ENCODE measurements around the gene IFNW1.
"Not testable (repeated sequence)": the region's sequence is repeated elsewhere in the genome, so short reads cannot be mapped to it uniquely, and the experiment has no call there.

IFNW1 gene

DNA sequence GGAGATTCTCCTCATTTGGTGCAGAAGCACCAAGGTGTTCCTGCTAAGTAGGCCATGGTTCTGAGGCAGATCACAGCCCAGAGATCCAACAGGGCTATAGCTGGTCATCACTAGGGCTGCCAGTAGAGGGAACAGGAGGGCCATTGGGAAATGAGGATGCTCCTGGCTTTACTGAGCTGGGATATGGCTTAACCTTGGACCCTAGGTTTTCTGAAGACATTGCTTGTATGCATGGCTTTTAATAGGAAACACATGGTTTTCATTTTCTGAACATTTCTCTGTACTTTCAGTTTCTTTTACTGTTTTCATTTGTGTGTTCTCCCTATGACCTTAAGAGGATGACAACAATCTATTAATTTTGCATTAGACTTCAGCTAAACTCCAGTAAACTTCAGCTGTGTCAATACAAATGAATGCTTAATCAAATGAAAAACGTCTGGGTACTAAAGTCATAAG, at the start of gene IFNW1:
Gene IFNW1, minus strand, starts transcription at position 406 of the 456 bp plus-strand sequence. Its CDS starts 262 bp downstream, at position 144.
- TF ChIP-seq, protein P1, sequence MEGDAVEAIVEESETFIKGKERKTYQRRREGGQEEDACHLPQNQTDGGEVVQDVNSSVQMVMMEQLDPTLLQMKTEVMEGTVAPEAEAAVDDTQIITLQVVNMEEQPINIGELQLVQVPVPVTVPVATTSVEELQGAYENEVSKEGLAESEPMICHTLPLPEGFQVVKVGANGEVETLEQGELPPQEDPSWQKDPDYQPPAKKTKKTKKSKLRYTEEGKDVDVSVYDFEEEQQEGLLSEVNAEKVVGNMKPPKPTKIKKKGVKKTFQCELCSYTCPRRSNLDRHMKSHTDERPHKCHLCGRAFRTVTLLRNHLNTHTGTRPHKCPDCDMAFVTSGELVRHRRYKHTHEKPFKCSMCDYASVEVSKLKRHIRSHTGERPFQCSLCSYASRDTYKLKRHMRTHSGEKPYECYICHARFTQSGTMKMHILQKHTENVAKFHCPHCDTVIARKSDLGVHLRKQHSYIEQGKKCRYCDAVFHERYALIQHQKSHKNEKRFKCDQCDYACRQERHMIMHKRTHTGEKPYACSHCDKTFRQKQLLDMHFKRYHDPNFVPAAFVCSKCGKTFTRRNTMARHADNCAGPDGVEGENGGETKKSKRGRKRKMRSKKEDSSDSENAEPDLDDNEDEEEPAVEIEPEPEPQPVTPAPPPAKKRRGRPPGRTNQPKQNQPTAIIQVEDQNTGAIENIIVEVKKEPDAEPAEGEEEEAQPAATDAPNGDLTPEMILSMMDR (conservative IDR thresholded peaks at IDR 0.05): peak; percentile 38; the same call in 1 of the 2 replicates

DNA sequence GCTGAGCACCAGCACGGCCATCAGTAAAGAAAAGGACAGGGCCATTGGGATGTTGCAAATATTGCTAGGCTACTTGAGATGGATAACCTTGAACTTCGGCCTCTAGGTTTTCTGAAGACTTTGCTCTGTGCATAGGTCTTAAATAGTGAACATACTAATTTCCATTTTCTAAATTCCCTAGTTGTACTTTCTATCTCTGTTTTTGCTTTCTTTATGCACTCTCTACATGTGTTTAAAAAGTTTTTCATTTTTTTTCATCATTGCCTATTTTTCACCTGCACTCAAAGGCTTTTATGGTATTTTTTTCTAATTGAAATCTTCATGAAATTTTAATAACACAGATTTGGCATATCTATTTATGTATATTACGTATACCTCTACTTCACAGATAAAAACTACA, 45.9 kb upstream of the IFNW1 start, which contains the start of gene IFNA4:
Gene IFNA4, minus strand, starts transcription at position 101 of the 400 bp plus-strand sequence. Its CDS starts 56 bp downstream, at position 45.
- H3K27ac ChIP-seq: not testable (repeated sequence)

More for the DNA sequence above, at the start of gene IFNW1:
- no peak within 1 kb of the TSS for H3K27ac ChIP-seq

DNA sequence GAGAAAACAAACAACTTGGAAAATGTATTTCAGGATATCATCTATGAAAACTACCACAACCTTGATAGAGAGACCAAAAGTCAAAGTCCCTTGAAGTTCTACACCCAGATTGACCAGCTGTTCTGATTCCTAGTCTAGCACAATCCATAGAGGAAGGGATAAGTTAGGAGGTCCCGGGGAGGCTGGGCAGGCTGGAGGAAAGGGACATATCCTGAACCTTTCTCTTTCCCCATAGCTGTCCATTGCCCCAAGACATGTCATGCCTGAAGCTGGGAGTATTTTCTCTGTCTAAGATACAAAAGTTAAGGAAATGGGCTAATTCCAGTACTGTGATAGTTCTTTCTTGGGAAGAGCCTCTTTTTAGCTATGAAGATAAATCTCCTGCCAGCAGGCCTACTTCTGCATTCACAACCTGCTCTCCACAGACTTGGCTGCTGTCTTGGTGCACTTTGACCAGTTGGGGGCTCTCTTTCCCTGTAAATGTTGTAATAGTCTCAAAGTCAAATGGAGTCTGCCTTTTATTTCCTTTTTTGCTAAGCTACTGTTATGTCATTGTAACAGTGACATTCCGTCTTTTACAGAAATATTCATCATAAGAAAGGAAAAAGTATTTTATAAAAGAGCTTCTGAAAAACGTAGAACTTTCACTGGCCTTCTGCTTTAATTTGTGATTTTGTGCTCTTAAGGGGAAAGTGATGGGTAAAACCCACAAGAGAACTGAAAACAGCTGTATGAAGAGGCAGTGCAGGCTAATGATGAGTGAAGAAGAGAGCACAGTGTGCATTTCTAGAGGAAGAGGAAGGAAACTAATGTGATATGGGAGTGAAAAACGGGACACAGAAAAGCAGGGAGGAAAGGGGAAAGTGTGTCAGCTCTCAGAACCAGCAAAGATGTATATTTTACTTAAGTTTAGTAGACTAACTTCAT, 41.4 kb upstream of the IFNW1 start:
- TF ChIP-seq, protein P1 (conservative IDR thresholded peaks at IDR 0.05): peak; percentile 41
- not testable (repeated sequence) for H3K27ac ChIP-seq

DNA sequence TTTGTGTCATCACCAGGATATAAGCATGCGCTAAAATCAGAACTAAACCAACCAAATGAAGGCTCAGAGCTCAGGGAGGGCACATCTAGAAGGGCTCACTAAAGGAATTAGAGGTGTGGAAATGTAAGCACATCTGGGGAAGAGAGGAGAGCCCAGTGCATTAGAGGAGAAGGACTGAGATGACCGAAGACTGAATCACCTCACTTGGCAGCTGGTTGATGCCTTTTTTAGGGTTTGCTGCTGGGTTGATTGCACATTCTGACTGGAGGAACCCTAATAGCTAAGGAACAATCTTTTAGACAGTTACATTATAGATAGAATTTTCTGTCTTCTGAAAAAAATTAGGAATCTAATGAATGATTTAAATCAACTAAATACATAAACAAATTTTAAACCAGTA, 33.0 kb upstream of the IFNW1 start:
- no peak overlapping the region for H3K27ac ChIP-seq
- TF ChIP-seq, protein P1 (conservative IDR thresholded peaks at IDR 0.05): no peak

DNA sequence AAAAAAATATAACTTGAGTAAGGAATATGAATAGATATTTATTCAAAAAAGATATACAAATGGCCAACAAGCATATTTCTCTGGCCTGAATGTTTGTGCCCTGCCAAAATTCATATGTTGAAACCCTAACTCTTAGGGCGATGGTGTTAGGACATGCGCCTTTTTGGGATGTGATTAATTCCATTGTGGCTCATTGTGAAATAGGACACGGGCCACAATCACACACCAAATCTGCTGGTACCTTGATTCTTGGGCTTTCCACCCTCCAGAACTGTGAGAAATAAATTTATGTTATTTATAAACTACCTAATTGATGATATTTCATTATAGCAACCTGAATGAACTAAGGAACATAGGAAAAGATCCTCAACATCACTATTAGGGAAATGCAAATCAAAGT, 30.5 kb upstream of the IFNW1 start:
- TF ChIP-seq, protein P1 (conservative IDR thresholded peaks at IDR 0.05): no peak
- H3K27ac ChIP-seq: no peak overlapping the region

DNA sequence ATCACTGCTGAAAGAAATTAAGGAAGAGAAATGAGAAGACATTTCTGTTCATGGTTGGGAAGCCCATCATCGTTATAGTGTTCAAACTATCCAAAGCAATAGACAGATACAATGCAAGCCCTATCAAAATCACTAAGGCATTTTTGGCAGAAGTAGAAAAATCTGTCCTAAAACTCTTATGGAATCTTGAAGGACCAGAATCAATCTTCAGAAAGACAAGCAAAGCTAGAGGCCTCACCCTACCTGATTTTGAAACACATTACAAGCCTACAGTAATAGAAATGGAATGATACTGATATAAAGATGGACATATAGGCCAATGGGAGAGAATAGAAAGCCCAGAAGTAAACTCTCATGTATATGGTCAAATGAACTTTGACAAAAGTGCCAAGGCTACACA, 29.7 kb upstream of the IFNW1 start:
- TF ChIP-seq, protein P1 (conservative IDR thresholded peaks at IDR 0.05): no peak
- no peak overlapping the region for H3K27ac ChIP-seq

DNA sequence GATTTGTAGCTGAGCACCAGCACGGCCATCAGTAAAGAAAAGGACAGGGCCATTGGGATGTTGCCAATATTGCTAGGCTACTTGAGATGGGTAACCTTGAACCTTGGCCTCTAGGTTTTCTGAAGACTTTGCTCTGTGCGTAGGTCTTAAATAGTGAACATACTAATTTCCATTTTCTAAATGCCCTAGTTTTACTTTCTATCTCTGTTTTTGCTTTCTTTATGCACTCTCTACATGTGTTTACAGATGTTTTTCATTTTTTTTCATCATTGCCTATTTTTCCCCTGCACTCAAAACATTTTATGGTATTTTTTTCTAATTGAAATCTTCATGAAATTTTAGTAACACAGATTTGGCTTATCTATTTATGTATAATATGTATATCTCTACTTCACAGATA, 24.9 kb upstream of the IFNW1 start, which contains the start of gene IFNA21:
Gene IFNA21, minus strand, starts transcription at position 101 of the 400 bp plus-strand sequence. Its CDS starts 48 bp downstream, at position 53.
- not testable (repeated sequence) for H3K27ac ChIP-seq

DNA sequence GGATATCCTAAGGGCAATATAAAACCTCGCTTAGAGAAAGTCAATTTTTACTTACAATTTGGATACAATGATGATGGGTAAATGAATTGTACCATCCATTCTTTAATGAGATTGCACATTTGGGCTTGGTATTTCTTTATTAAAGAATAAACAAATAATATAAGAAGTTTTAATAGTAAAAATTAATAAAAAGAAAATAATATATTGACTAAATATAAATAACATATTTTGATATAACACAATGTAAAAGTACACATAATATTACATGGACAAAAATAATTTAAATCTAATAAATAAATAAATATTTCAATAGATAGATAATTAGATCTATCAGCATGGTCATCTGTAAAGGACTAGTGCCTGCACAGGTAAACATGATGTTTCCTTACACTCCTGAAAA, 23.9 kb upstream of the IFNW1 start:
- TF ChIP-seq, protein P1 (conservative IDR thresholded peaks at IDR 0.05): no peak

More for the DNA sequence above, 23.9 kb upstream of the IFNW1 start:
- no peak overlapping the region for H3K27ac ChIP-seq

Data from VCaP (cell line).